Lower leg skin (tissue), 4 donors: ENCODE data around the gene MFAP3L. TPM values are rescaled to one million over a fixed set of nuclear protein-coding genes. Genes with fewer than 3 reads are reported as not detected.

ENCODE experiments used
- DNase-seq, 2 donors: peaks; one replicate each; pipeline ENCODE4 v3.0.0-alpha.2; 2019; ENCODE audit warnings: low spot score in 2 of 2
- H3K4me3 ChIP-seq: fragments of 200-600 bp; sonication (generic); 2 replicates; pipeline ENCODE4 v1.5.1; 2017; ENCODE audit warnings: mild to moderate bottlenecking, low read depth; ENCODE audit not compliant: poor library complexity, severe bottlenecking
- POLR2A ChIP-seq, 2 donors: fragments of 450-650 bp; IDR thresholded peaks; one replicate each; pipeline ENCODE4 v1.6.1; 2016 to 2017; ENCODE audit warnings: antibody characterized with exemption in 2 of 2, mild to moderate bottlenecking in 1 of 2, moderate library complexity in 1 of 2
- WGBS, 2 donors: methylation state at CpG; one replicate each; pipeline ENCODE4 v1.1.5; 2018; 5-methylcytosine and 5-hydroxymethylcytosine counted together
- intact Hi-C: fragments of 100-400 bp; cut with DNase I; formaldehyde crosslinking; loops from one replicate; pipeline ENCODE4 v1.15.0; 2023; ENCODE audit warnings: low total_unique reads
- total RNA-seq, 4 donors: library from RNA; depleted of rRNA; stranded (reverse); fragments of >200 nt; gene quantifications; one replicate each; pipeline ENCODE4 v1.1.0, GENCODE V29; 2016
- TF ChIP-seq, protein P1 (sequence below), 3 donors: fragments of 450-650 bp; IDR thresholded peaks; one replicate each; pipeline ENCODE4 v1.5.1; 2016; ENCODE audit warnings: antibody characterized with exemption in 3 of 3, mild to moderate bottlenecking in 3 of 3, moderate library complexity in 2 of 3

Gene MFAP3L
- total RNA-seq, 4 donors from 2014 or later = 93.6 to 110 (median 97.9) TPM

DNA sequence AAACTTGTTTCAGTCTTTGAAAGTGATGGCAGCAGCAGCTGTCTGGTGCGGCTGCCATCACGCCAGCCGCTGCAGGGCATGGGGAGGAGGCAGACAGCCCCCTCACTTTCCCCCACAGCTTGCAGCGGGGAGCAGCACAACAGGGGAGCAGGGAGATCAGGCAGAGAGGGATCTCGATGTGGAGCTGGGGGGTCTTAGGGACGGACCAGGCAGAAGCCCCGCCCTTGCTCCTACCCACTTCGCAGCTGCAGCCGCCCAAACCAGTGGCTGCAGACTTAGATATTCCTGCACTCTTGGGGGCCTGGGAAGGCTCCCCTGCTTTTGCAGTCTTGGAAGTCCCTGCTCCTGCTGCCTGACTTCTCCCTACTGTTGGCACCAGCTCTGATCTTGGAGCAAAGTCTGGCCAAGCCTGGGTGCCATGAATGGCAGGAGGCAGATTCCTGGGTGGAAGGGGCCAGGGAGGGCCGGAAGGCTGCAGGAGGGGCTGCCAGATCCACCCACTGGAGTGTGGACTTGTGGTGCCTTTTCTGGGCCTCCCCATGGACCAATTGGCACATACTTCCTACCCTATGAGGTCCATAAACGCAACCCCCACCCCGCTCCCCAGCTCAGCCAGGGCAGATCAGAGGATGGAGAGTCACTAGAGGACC is 14.0 kb upstream of the MFAP3L start:
- H3K4me3 ChIP-seq = no peak overlapping the region
- WGBS, 2 donors = 84 to 87% methylated on average over 12 of the region's 12 CpGs
- no peak for TF ChIP-seq POLR2A (IDR thresholded peaks at IDR 0.05)
- TF ChIP-seq, protein P1, sequence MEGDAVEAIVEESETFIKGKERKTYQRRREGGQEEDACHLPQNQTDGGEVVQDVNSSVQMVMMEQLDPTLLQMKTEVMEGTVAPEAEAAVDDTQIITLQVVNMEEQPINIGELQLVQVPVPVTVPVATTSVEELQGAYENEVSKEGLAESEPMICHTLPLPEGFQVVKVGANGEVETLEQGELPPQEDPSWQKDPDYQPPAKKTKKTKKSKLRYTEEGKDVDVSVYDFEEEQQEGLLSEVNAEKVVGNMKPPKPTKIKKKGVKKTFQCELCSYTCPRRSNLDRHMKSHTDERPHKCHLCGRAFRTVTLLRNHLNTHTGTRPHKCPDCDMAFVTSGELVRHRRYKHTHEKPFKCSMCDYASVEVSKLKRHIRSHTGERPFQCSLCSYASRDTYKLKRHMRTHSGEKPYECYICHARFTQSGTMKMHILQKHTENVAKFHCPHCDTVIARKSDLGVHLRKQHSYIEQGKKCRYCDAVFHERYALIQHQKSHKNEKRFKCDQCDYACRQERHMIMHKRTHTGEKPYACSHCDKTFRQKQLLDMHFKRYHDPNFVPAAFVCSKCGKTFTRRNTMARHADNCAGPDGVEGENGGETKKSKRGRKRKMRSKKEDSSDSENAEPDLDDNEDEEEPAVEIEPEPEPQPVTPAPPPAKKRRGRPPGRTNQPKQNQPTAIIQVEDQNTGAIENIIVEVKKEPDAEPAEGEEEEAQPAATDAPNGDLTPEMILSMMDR (IDR thresholded peaks at IDR 0.05) = no peak
- no peak for DNase-seq
- intact Hi-C loops = loop anchor here (5.0 to 10.0 kb wide), 2 partner anchors 228 to 425 kb away; partner anchors contain the start of gene NEK1

DNA sequence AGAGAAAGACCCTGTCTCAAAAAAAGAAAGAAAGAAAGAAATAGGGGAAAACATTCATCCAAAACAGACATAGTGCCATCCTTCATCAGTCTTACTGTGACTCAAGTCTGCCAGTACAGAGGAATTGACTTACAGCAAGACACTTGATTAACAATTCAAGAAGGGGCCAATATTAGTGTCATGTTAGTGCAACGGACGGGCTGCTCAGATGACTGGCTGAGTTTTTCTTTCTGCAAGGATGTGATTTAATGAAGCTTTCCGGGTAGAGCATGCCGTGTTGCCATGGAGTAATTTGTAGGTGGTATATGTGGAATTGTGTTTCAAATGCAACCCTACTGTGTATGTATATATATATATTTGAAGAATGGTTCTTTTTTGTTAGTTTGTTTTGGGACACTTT is 12.6 kb upstream of the MFAP3L start:
- DNase-seq = no peak
- intact Hi-C loops = no loop called here
- WGBS, 2 donors = 59 to 66% methylated on average over 4 of the region's 4 CpGs
- H3K4me3 ChIP-seq = no peak overlapping the region
- TF ChIP-seq, protein P1 (IDR thresholded peaks at IDR 0.05) = no peak
- no peak for TF ChIP-seq POLR2A (IDR thresholded peaks at IDR 0.05)

DNA sequence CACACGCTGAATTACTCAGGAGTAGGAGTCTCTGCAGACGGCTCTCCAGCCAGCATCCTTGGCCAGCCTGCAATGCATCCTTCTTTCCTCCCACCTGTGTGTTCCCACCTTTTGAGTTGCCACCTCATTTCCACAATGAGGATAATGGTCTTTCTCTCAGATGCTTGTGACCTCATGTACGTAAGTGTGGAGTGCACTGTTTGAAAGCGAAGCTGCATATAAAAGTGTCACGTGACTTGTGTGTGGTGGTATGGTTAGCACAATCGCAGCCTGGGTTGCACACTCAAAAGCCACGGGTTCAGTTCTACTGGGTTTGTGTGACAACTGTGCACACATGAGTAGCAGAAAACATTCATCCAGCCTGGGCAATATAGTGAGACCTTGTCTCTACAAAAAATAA is 12.0 kb upstream of the MFAP3L start:
- TF ChIP-seq, protein P1 (IDR thresholded peaks at IDR 0.05) = no peak
- TF ChIP-seq POLR2A (IDR thresholded peaks at IDR 0.05) = no peak
- no peak for DNase-seq
- H3K4me3 ChIP-seq = no peak overlapping the region
- intact Hi-C loops = no loop called here
- WGBS, 2 donors = 89 to 90% methylated on average over 7 of the region's 7 CpGs

DNA sequence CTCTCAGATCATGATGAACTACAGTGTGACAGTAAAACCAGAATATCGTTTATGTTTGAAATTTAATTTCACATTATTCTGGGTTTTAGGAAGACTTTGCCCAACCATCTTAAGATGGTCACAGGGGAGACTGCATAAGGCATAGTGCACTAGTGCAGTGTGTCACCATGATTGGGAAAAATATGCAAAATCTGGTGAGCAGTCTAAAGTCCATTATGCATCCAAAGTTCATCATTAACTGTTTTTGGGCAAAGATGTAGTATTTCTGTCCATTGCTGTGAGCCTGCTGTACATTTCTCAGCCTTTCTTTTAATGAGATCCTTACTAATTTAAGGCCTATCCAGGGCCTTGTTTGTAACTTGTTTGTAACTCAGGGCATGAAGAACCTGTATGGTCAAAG is 11.3 kb upstream of the MFAP3L start:
- no peak for TF ChIP-seq POLR2A (IDR thresholded peaks at IDR 0.05)
- TF ChIP-seq, protein P1 (IDR thresholded peaks at IDR 0.05) = no peak
- WGBS, 2 donors = 89 to 92% methylated on average over 1 of the region's 1 CpG
- no peak for DNase-seq
- H3K4me3 ChIP-seq = no peak overlapping the region
- intact Hi-C loops = no loop called here

DNA sequence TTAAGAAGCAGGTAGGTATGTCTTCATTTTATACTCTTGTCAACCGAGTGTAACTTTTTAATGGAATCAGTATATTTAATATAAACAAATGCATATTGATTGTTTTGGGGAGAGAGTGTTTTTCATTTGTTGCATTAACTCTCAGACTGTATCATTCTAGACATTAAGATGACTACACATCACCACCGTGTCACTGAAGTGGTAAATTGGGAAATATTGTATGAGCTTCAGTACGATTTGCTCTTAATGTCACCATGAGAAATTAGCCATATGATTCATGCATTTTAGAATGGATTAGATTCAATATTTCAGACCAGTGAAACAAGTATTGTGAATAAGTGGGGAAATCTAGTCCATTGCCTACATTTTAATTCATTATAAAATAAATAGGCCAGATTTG is 9.7 kb upstream of the MFAP3L start:
- 77 to 81% methylated on average over 3 of the region's 3 CpGs for WGBS, 2 donors
- intact Hi-C loops = no loop called here
- no peak for TF ChIP-seq POLR2A (IDR thresholded peaks at IDR 0.05)
- TF ChIP-seq, protein P1 (IDR thresholded peaks at IDR 0.05) = no peak
- no peak for DNase-seq
- no peak overlapping the region for H3K4me3 ChIP-seq

DNA sequence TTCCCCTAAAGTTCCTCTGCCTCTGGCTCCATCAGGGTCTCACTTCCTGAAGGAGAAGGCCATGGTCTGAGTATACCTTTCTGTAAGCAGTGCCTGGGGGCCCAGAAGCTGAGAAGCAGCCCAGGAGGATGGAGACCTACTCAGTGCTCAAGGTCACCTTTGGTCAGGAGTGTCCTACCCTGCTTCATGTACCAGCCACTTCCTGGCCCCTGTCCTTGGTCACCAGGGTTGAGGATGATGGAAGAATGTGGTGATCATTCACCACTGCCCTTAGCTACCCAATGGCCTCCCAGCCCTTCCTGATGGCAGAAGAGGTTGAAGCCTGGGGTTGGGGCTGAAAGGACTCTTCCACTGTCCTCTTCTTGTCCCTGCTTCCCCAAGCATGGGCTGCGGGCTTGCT is 9.0 kb upstream of the MFAP3L start:
- intact Hi-C loops = no loop called here
- TF ChIP-seq, protein P1 (IDR thresholded peaks at IDR 0.05) = no peak
- no peak for TF ChIP-seq POLR2A (IDR thresholded peaks at IDR 0.05)
- DNase-seq = no peak
- no peak overlapping the region for H3K4me3 ChIP-seq
- WGBS, 2 donors = 43 to 64% methylated on average over 1 of the region's 1 CpG
